Karpas-422 (cell line): ENCODE measurements around the gene C1orf21. TPM values are rescaled to one million over a fixed set of nuclear protein-coding genes. Genes with fewer than 3 reads are reported as not detected.

ENCODE experiments used
- DNase-seq: peaks from one replicate; pipeline ENCODE4 v3.0.0-alpha.2; 2015
- H2AFZ ChIP-seq: fragments of 200-600 bp; sonication (generic); 2 replicates; pipeline ENCODE4 v1.6.1; 2014; ENCODE audit warnings: antibody characterized with exemption, low read length, mixed read lengths
- H3K27ac ChIP-seq: fragments of 200-600 bp; sonication (generic); 2 replicates; pipeline ENCODE4 v1.5.1; 2014; ENCODE audit warnings: mild to moderate bottlenecking, low read length, moderate library complexity
- H3K27me3 ChIP-seq: fragments of 200-600 bp; sonication (generic); 2 replicates; pipeline ENCODE4 v1.6.1; 2014; ENCODE audit warnings: low read length, mixed read lengths
- H3K36me3 ChIP-seq: fragments of 200-600 bp; sonication (generic); 2 replicates; pipeline ENCODE4 v1.6.1; 2014; ENCODE audit warnings: low read length, mixed read lengths; ENCODE audit not compliant: insufficient read depth
- H3K4me1 ChIP-seq: fragments of 200-600 bp; sonication (generic); 2 replicates; pipeline ENCODE4 v1.6.1; 2014; ENCODE audit warnings: mild to moderate bottlenecking, low read length, mixed read lengths
- H3K4me2 ChIP-seq: fragments of 200-600 bp; sonication (generic); 2 replicates; pipeline ENCODE4 v1.6.1; 2014; ENCODE audit warnings: low read length, low read depth, mild to moderate bottlenecking; ENCODE audit not compliant: poor library complexity, severe bottlenecking
- H3K4me3 ChIP-seq: fragments of 200-600 bp; sonication (generic); 2 replicates; pipeline ENCODE4 v1.5.1; 2014; ENCODE audit warnings: mild to moderate bottlenecking, antibody characterized with exemption, low read length, mixed read lengths
- H3K79me2 ChIP-seq: fragments of 200-600 bp; sonication (generic); 2 replicates; pipeline ENCODE4 v1.6.1; 2014; ENCODE audit warnings: mild to moderate bottlenecking, low read length, mixed read lengths
- H3K9ac ChIP-seq: fragments of 200-600 bp; sonication (generic); 2 replicates; pipeline ENCODE4 v1.6.0; 2014; ENCODE audit warnings: low read length
- H3K9me2 ChIP-seq: fragments of 200-600 bp; sonication (generic), shearing (Covaris generic); replicated peaks from 2 replicates; pipeline ENCODE4 v1.6.0; 2014; ENCODE audit warnings: mild to moderate bottlenecking, low read length, moderate library complexity; ENCODE audit not compliant: insufficient read depth
- H3K9me3 ChIP-seq: fragments of 300-700, 200-600 bp; sonication (generic); 2 replicates; pipeline ENCODE4 v1.6.1; 2014; ENCODE audit warnings: low read length, mixed read lengths
- H4K20me1 ChIP-seq: fragments of 200-600 bp; sonication (generic); 2 replicates; pipeline ENCODE4 v1.6.1; 2014; ENCODE audit warnings: mild to moderate bottlenecking, antibody characterized with exemption, low read length, low read depth; ENCODE audit not compliant: insufficient read depth
- total RNA-seq: library from RNA; depleted of rRNA; stranded (reverse); fragments of >200 nt; shearing (Covaris generic); gene quantifications from 2 replicates; pipeline ENCODE4 v1.2.3, GENCODE V29; 2014; ENCODE audit warnings: low replicate concordance

The C1orf21 gene
- total RNA-seq, 1 experiment from 2014 or later, result not detected

DNA sequence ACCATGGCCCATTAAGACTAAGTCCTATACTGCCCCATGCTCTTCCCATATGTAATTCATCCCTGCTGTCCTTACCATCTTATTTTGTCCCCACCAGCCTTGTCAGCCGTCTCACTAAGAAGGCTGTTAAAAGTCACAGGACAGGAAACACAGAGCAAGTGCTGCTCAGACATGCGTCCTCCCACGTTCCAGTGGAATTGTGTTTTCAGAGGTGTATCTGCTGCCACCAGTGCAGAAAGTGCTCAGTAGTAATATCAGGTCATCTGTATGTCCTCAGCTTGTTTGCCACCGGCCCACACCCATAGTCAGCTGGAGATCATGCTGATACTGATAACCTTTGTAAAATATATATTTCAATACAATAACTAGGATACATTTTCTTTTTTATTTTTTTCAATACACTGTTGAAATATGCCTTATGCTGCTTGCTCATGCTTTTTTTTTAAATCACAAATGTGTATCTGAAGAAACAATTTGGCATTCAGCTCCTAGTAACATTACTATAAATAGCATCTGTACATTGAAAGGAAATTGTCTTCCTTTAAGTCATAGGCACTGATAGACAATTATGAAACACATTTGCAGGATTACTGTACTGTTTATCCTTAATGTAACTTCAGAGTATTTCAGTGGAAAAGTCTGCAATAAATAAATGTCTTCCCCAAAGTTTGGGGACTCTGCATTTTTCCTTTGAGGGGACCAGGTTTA is 211.0 kb downstream of the C1orf21 start:
- H3K36me3 ChIP-seq, result no peaks in the 10 kb centered on the region
- no peak overlapping the region for H3K4me3 ChIP-seq
- H3K79me2 ChIP-seq, result no peaks in the 10 kb centered on the region
- no peak for DNase-seq
- H3K9me2 ChIP-seq, result no peaks in the 10 kb centered on the region
- H4K20me1 ChIP-seq, result no peaks in the 10 kb centered on the region
- H3K4me2 ChIP-seq, result no peak overlapping the region
- no peaks in the 10 kb centered on the region for H3K4me1 ChIP-seq
- no peak overlapping the region for H2AFZ ChIP-seq
- H3K9me3 ChIP-seq, result no peaks in the 10 kb centered on the region
- no peak overlapping the region for H3K27ac ChIP-seq
- no peak overlapping the region for H3K9ac ChIP-seq
- no peaks in the 10 kb centered on the region for H3K27me3 ChIP-seq

GRCh38 chr1:184598403-184599193 is 211.8 kb downstream of the C1orf21 start:
- no peak overlapping the region for H3K4me3 ChIP-seq
- H3K27ac ChIP-seq, result no peak overlapping the region
- DNase-seq, result no peak
- H3K4me2 ChIP-seq, result no peak overlapping the region
- H2AFZ ChIP-seq, result no peak overlapping the region
- no peaks in the 10 kb centered on the region for H4K20me1 ChIP-seq
- no peaks in the 10 kb centered on the region for H3K9me3 ChIP-seq
- H3K4me1 ChIP-seq, result no peaks in the 10 kb centered on the region
- no peaks in the 10 kb centered on the region for H3K36me3 ChIP-seq
- H3K79me2 ChIP-seq, result no peaks in the 10 kb centered on the region
- no peak overlapping the region for H3K9ac ChIP-seq
- H3K9me2 ChIP-seq, result no peaks in the 10 kb centered on the region
- no peaks in the 10 kb centered on the region for H3K27me3 ChIP-seq

DNA sequence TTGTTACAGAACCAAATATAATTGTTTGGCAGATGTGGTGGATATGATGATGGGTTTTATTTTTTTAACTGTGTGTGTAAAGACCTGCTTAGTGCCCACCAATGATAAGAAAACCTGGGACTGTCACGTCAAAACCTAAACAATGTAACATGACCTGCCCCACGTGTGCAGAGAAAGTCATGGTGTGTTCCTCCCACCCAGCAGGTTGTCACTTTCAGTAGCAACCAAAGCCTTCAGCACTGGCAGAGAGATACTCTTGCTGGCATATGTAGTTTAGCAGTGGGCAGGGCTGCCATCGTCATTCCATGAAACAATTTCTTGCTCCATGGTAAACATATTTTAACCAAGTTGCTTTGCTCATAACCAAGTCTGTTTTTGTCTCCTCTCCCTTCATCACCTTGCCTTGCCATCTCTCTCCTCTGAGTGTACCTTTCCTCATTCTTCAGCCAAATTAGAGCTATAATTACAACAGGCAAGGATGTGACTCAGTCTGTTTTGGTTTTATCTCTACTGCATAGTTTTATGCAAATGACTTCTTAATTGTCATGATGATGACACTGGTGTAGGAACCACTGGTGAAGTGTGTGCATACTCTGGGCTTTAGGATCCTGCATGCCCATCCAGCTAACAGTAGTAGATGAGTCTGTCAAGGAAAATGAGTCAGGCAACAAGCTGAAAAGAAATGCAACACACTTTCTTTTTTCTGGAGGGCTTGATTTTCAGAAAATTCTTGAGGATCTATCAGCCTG is 217.5 kb downstream of the C1orf21 start:
- Histone ChIP-seq H3K9ac (no peak overlapping the region), H3K4me1 (no peaks in the 10 kb centered on the region), H4K20me1 (no peaks in the 10 kb centered on the region), H3K79me2 (no peaks in the 10 kb centered on the region), H3K9me3 (no peaks in the 10 kb centered on the region), H3K27me3 (no peaks in the 10 kb centered on the region), H3K4me2 (no peak overlapping the region), H2AFZ (no peak overlapping the region), H3K36me3 (no peaks in the 10 kb centered on the region), H3K4me3 (no peak overlapping the region), H3K9me2 (no peaks in the 10 kb centered on the region), H3K27ac (no peak overlapping the region)
- no peak for DNase-seq

GRCh38 chr1:184605941-184606340 is 219.1 kb downstream of the C1orf21 start:
- Histone ChIP-seq H4K20me1 (no peaks in the 10 kb centered on the region), H3K36me3 (no peaks in the 10 kb centered on the region), H3K79me2 (no peaks in the 10 kb centered on the region), H3K4me1 (no peaks in the 10 kb centered on the region), H3K4me2 (no peak overlapping the region), H3K4me3 (no peak overlapping the region), H3K9me2 (no peaks in the 10 kb centered on the region), H3K27me3 (no peaks in the 10 kb centered on the region), H3K9ac (no peak overlapping the region), H2AFZ (no peak overlapping the region), H3K9me3 (no peaks in the 10 kb centered on the region), H3K27ac (no peak overlapping the region)
- no peak for DNase-seq

DNA sequence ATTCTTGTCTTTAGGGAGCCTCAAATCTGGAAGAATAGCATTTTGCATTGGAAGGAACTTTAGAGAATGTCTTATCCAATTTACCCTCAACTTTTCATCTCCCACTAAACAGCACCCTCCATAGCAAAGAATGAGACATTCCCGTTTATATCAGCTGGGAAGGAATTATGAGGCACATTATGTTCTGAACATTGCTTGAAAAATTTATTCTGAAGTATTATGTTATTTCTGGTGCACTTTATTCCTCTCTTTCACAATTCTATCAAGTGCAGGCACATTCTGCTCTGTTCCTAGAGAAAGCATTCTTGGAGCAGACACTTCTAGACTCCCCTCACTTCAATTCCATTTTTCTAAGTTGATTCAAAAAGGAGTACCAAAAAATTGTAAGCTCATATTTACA is 220.0 kb downstream of the C1orf21 start:
- no peak for DNase-seq
- H3K9me3 ChIP-seq, result no peaks in the 10 kb centered on the region
- no peaks in the 10 kb centered on the region for H3K79me2 ChIP-seq
- H3K9ac ChIP-seq, result no peak overlapping the region
- H4K20me1 ChIP-seq, result no peaks in the 10 kb centered on the region
- H3K4me3 ChIP-seq, result no peak overlapping the region
- H3K36me3 ChIP-seq, result no peaks in the 10 kb centered on the region
- H2AFZ ChIP-seq, result no peak overlapping the region
- H3K9me2 ChIP-seq, result no peaks in the 10 kb centered on the region
- H3K4me1 ChIP-seq, result no peaks in the 10 kb centered on the region
- no peak overlapping the region for H3K27ac ChIP-seq
- no peak overlapping the region for H3K4me2 ChIP-seq
- H3K27me3 ChIP-seq, result no peaks in the 10 kb centered on the region

- no peaks in the 10 kb centered on the region for H3K9me2 ChIP-seq
- H2AFZ ChIP-seq, result no peak overlapping the region
- no peaks in the 10 kb centered on the region for H3K36me3 ChIP-seq
- H3K27ac ChIP-seq, result no peak overlapping the region
- no peaks in the 10 kb centered on the region for H3K4me1 ChIP-seq
- H3K9me3 ChIP-seq, result no peaks in the 10 kb centered on the region
- H3K4me3 ChIP-seq, result no peak overlapping the region
- no peak for DNase-seq
- H3K9ac ChIP-seq, result no peak overlapping the region
- H3K27me3 ChIP-seq, result no peaks in the 10 kb centered on the region
- no peak overlapping the region for H3K4me2 ChIP-seq
- H3K79me2 ChIP-seq, result no peaks in the 10 kb centered on the region
- no peaks in the 10 kb centered on the region for H4K20me1 ChIP-seq
These were observed 221.8 kb downstream of the C1orf21 start for GRCh38 chr1:184608581-184608980.

DNA sequence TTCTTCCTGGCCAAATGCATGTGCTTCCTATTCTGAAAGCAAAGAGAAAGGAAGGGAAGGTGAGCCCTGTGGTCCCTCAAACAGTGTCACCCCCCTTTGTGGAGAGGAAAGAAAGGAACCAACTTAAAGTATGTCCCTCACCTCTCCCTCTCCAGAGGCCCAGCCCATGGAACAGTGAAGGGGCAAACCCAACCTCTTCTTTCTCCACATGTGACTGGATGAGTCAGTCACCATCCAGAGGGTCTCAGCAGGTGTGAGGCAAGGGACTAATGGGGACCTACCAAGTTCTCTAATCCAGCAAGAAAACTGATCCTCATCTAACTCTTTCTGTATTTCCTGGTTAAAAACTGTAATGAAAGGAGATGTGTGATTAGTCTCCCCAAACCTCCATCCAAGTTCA is 222.2 kb downstream of the C1orf21 start:
- H3K9me2 ChIP-seq, result no peaks in the 10 kb centered on the region
- H3K4me2 ChIP-seq, result no peak overlapping the region
- no peaks in the 10 kb centered on the region for H3K4me1 ChIP-seq
- H2AFZ ChIP-seq, result no peak overlapping the region
- H3K27me3 ChIP-seq, result no peaks in the 10 kb centered on the region
- H3K4me3 ChIP-seq, result no peak overlapping the region
- no peak for DNase-seq
- no peaks in the 10 kb centered on the region for H4K20me1 ChIP-seq
- H3K27ac ChIP-seq, result no peak overlapping the region
- no peaks in the 10 kb centered on the region for H3K36me3 ChIP-seq
- H3K79me2 ChIP-seq, result no peaks in the 10 kb centered on the region
- H3K9me3 ChIP-seq, result no peaks in the 10 kb centered on the region
- no peak overlapping the region for H3K9ac ChIP-seq

DNA sequence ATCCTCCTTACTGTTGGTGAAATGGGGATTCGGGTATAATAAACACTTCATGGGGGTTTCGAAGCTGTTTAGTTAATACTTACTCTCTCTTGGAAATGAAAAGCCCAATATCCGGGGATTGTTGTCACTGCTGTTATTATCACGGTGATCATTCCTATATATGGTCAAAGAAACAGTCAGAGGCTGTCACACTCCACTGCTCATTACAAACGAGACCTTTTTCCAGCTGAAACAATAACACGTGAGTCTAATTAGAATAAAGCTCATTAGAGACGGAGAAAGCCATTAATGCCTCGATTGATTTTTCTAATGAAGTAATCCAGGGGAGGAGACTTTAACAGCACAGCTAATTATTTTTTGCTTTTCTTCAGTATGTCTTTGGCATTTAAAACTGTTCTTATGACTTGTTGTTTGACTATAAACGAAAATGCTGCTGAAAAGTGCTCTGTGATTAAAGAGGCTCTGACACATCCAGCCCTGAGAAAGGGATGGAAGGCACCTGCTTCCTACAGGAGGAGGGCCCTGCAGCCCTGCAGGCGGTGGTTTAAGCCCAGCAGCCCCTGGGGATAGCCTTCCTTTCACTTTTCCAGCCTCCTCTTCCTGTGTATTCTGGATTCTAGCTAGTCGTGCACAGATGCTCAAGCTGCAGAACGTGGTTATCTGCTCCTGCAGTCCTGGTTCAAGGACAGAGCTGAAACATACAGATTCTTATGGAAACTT is 224.2 kb downstream of the C1orf21 start:
- no peak overlapping the region for H3K4me2 ChIP-seq
- H2AFZ ChIP-seq, result no peak overlapping the region

More for the DNA sequence above, 224.2 kb downstream of the C1orf21 start:
- Histone ChIP-seq H3K9me3 (no peaks in the 10 kb centered on the region), H3K27me3 (no peaks in the 10 kb centered on the region), H4K20me1 (no peaks in the 10 kb centered on the region), H3K27ac (no peak overlapping the region), H3K4me1 (no peaks in the 10 kb centered on the region), H3K4me3 (no peak overlapping the region), H3K79me2 (no peaks in the 10 kb centered on the region), H3K36me3 (no peaks in the 10 kb centered on the region), H3K9me2 (no peaks in the 10 kb centered on the region), H3K9ac (no peak overlapping the region)
- no peak for DNase-seq
